NB4 (cell line): ENCODE measurements around the gene ATAD1.

ENCODE experiments used
- CTCF ChIP-seq: IDR thresholded peaks from one replicate; pipeline ENCODE4 v1.5.1; 2012; ENCODE audit warnings: low read depth, low read length
- MYC ChIP-seq: IDR thresholded peaks from 2 replicates; pipeline ENCODE4 v1.6.1; 2011; ENCODE audit warnings: low read depth, low read length
- POLR2A ChIP-seq: IDR thresholded peaks from 2 replicates; pipeline ENCODE4 v1.6.1; 2011; ENCODE audit warnings: mild to moderate bottlenecking; ENCODE audit not compliant: insufficient read length; ENCODE audit errors: extremely low read depth
- TF ChIP-seq, protein P1 (sequence below): IDR thresholded peaks from 2 replicates; pipeline ENCODE4 v1.6.1; 2011; ENCODE audit warnings: low read depth, low read length

GRCh38 chr10:87720665-87721064 is 97.4 kb downstream of the ATAD1 start:
- no peak for TF ChIP-seq CTCF
- no peak for TF ChIP-seq POLR2A
- TF ChIP-seq, protein P1, sequence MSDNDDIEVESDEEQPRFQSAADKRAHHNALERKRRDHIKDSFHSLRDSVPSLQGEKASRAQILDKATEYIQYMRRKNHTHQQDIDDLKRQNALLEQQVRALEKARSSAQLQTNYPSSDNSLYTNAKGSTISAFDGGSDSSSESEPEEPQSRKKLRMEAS: no peak
- no peak for TF ChIP-seq MYC
